HepG2 (cell line): ENCODE measurements around the gene GJC2.

ENCODE experiments used
- FOXC1 ChIP-seq: sonication (generic); formaldehyde crosslinking; IDR thresholded peaks from 2 replicates; pipeline ENCODE4 v1.8.0; 2022; ENCODE audit warnings: mild to moderate bottlenecking, missing genetic modification reagents, borderline replicate concordance
- FOXJ3 ChIP-seq: sonication (generic); formaldehyde crosslinking; IDR thresholded peaks from 2 replicates; pipeline ENCODE4 v1.4.0; 2020; ENCODE audit warnings: missing genetic modification reagents, mild to moderate bottlenecking, borderline replicate concordance
- SUZ12 ChIP-seq: fragments of 150-350 bp; IDR thresholded peaks from 2 replicates; pipeline ENCODE4 v1.6.1; 2014; ENCODE audit warnings: low read depth, low read length
- TOE1 ChIP-seq: sonication (generic); formaldehyde crosslinking; IDR thresholded peaks from 2 replicates; pipeline ENCODE4 v1.4.0; 2020; ENCODE audit warnings: mild to moderate bottlenecking, missing genetic modification reagents
- ZNF616 ChIP-seq: sonication (generic); formaldehyde crosslinking; IDR thresholded peaks from 2 replicates; pipeline ENCODE4 v1.5.0; 2020; ENCODE audit warnings: low read depth, mild to moderate bottlenecking, missing genetic modification reagents

DNA sequence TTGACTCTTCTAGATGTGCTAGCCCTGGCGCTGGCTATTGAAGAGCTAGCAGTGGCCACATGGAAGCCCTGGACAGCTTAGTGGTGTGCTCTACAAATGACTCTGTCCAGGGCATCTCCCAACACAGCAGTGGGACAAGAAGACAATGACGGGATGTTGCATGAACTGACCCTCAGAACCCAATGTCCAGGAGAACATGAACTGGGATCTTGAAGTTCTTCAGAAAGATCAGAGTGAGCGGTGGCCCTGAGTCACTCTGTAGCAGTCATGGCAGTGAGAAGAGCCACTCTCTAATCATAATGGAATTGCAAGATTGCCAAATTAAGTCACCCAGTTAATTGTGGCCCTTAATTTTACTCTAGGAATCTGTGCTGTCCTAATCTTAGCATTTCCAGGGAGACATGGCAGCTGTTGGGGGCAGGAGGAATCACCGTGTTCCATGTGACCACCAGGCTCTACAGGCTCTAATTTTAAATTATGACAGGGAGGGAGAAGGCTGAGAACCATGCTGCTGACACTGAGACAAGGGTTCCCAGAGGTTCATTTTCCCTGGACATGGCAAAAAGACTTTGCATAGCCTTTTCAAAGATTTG is 47.9 kb downstream of the GJC2 start:
- no peak for TF ChIP-seq FOXJ3 (CRISPR knock-in tag)
- TF ChIP-seq SUZ12: no peak
- no peak for TF ChIP-seq FOXC1 (CRISPR knock-in tag)
- no peak for TF ChIP-seq ZNF616 (CRISPR knock-in tag)
- no peak for TF ChIP-seq TOE1
